GM12892 (cell line): ENCODE data around the gene PHACTR3.
"Not testable (repeated sequence)": the region's sequence is repeated elsewhere in the genome, so short reads cannot be mapped to it uniquely, and the experiment has no call there.

ENCODE experiments used
- DNase-seq: peaks from one replicate; pipeline ENCODE4 v3.0.0; 2011; ENCODE audit not compliant: insufficient read length
- FAIRE-seq: peaks from 2 replicates; lab custom pipeline; 2011; peaks lifted over from hg19 to GRCh38; lab: Jason Lieb, UNC
- POLR2A ChIP-seq: IDR thresholded peaks from 2 replicates; pipeline ENCODE4 v1.6.1; 2011; ENCODE audit warnings: low read depth, low read length, control low read depth
- POLR2AphosphoS5 ChIP-seq: IDR thresholded peaks from 2 replicates; pipeline ENCODE4 v1.6.1; 2011; ENCODE audit warnings: low read depth, low read length, control low read depth
- TAF1 ChIP-seq: IDR thresholded peaks from 2 replicates; pipeline ENCODE4 v1.6.1; 2011; ENCODE audit warnings: low read depth, mild to moderate bottlenecking, control low read depth, low read length, borderline replicate concordance

The PHACTR3 gene

GRCh38 chr20:59863058-59863457 is 258.7 kb downstream of the PHACTR3 start:
- no peak for TF ChIP-seq POLR2AphosphoS5
- TF ChIP-seq POLR2A: no peak
- no peak for TF ChIP-seq TAF1
- DNase-seq (no peak), FAIRE-seq (no peak)

- FAIRE-seq (no peak), DNase-seq (no peak)
- no peak for TF ChIP-seq POLR2AphosphoS5
- no peak for TF ChIP-seq POLR2A
- TF ChIP-seq TAF1: no peak
Measured at GRCh38 chr20:59864726-59865125, 260.4 kb downstream of the PHACTR3 start.

GRCh38 chr20:59866338-59866737 is 262.0 kb downstream of the PHACTR3 start:
- no peak for TF ChIP-seq TAF1
- TF ChIP-seq POLR2AphosphoS5: no peak
- no peak for TF ChIP-seq POLR2A
- DNase-seq: no peak
- FAIRE-seq: no peak

- no peak for FAIRE-seq
- no peak for DNase-seq
- no peak for TF ChIP-seq POLR2A
- TF ChIP-seq POLR2AphosphoS5: no peak
- TF ChIP-seq TAF1: no peak
Measured at GRCh38 chr20:59871096-59871495, 266.8 kb downstream of the PHACTR3 start.

GRCh38 chr20:59873409-59873808 is 269.1 kb downstream of the PHACTR3 start:
- TF ChIP-seq TAF1: no peak
- no peak for TF ChIP-seq POLR2A
- no peak for TF ChIP-seq POLR2AphosphoS5
- FAIRE-seq (no peak), DNase-seq (no peak)

- TF ChIP-seq TAF1 (no peak), POLR2AphosphoS5 (no peak), POLR2A (no peak)
- FAIRE-seq: no peak
- DNase-seq: no peak
Measured at GRCh38 chr20:59880198-59880597, 275.9 kb downstream of the PHACTR3 start.

GRCh38 chr20:59884494-59884893 is 280.2 kb downstream of the PHACTR3 start:
- DNase-seq (no peak), FAIRE-seq (no peak)
- TF ChIP-seq TAF1 (no peak), POLR2A (no peak)

GRCh38 chr20:59888050-59888449 is 283.7 kb downstream of the PHACTR3 start:
- FAIRE-seq (no peak), DNase-seq (no peak)
- TF ChIP-seq TAF1: no peak
- no peak for TF ChIP-seq POLR2AphosphoS5
- TF ChIP-seq POLR2A: no peak

- FAIRE-seq, DNase-seq: not testable (repeated sequence)
Measured at GRCh38 chr20:59890035-59890434, 285.7 kb downstream of the PHACTR3 start.

GRCh38 chr20:59891581-59891980 is 287.2 kb downstream of the PHACTR3 start:
- no peak for DNase-seq
- TF ChIP-seq TAF1 (no peak), POLR2AphosphoS5 (no peak)
- FAIRE-seq: no peak

- DNase-seq (no peak), FAIRE-seq (no peak)
- TF ChIP-seq TAF1 (no peak), POLR2AphosphoS5 (no peak), POLR2A (no peak)
Measured at GRCh38 chr20:59895908-59896307, 291.6 kb downstream of the PHACTR3 start.
